NCI-H1105 (cell line): ENCODE results near the gene CD84.
"Not testable (repeated sequence)": the region's sequence is repeated elsewhere in the genome, so short reads cannot be mapped to it uniquely, and the experiment has no call there.

Source experiments
- DNase-seq: peaks from one replicate; lab custom pipeline; 2025; lab: John Stamatoyannopoulos, UW

Gene CD84

DNA sequence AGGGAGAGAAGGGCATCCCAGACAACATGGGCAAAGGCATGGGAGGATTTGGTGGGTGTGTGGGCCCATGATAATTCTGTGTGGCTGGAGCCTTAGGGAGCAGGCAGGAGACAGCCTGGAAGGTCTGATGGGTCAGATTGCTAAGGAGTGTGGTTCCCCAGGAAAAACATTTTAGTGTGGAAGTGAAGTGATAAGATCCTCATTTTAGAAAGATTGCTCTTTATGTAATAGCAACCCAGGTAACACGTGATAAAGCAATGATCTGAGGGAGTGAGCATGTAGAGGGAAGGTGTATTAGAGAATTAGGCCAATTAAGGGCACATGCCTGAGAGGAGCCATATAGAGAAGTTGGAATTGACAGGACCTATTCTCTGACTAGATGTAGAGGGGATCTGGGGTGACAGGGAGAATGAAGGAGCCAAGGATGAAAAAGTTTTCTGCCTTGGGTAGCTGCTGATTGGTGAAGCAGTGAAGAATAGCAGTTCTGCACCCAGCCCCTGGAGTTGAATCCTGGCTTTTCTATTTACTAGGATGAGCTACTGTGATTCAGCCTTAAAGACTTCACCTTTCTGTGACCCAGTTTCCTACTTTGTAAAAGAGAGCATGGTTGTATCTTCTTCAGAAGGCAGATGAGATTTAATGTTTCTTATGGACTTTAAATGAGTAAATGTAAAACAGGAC lies 37.5 kb downstream of the CD84 start:
- DNase-seq, result no peak

DNA sequence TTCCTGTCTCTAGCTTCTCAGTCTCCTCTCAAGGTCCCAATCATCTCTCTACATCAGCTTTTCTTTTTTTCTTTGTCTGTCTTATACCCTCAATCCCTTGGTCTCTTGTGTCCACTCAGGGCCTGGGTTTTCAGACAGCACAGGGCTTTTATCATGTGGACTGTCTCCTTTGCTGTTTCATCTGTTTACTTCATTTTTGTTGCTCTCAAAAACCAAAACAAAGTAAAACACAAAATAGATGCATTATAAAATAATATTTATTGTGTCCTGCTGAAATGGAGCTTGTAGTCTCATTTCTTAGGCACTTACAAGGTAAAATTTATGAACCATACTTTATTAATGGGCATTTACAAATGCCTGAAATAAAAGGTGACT lies 38.5 kb downstream of the CD84 start:
- no peak for DNase-seq

DNA sequence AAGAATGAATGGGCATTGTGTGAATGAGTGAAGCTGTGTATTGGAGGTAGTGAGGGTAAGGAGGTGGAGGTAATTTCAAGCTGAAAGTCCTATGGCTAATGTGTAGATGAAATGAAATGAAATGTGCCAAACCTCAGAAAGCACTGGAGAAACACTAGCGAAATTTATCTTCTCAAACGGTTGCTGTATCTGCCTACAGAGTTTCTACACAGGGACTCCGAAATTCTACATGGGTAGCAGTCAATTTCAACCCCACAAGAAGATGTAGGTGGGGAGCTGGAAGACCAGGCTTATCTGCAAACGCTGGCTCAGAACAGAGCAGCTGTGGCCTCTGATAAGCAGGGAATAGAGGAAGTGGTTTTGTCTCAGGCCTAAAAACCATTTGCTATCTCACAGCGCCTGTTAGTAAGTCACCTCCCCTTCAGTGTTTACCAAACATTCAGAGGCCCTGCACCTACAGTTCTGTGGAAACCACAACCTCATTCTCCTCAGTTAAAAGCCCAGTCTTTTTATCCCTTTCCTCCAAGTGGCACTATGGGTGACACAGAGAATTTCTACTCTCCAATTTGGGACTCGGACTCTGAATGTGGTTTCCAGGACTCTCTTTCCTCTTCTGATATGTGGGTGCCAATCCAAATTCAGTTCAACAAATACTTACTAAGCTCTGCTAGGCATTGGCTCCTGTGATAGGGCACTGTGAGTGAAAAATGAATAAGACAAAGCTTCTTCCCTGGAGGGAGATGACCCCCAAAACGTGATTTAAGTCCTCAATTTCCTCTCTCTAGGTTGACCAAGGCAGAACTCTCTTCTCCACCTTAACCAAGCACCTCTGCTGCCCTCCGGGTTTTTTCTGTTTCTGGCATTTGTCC lies 39.1 kb downstream of the CD84 start:
- DNase-seq, result no peak

DNA sequence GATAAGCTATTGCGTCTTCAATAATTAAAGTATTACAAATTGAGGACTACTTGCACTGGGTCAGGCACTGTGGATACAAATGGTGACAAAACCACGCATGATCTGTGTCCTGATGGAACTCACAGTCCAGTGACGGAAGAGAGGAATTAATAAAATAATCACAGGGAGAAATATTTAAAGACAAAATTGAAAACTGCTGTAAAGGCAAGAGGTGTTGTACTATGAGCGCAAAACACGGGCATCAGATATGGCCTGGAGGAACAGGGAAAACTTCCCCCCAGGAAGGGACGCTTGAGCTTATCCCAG lies 39.7 kb downstream of the CD84 start:
- no peak for DNase-seq

DNA sequence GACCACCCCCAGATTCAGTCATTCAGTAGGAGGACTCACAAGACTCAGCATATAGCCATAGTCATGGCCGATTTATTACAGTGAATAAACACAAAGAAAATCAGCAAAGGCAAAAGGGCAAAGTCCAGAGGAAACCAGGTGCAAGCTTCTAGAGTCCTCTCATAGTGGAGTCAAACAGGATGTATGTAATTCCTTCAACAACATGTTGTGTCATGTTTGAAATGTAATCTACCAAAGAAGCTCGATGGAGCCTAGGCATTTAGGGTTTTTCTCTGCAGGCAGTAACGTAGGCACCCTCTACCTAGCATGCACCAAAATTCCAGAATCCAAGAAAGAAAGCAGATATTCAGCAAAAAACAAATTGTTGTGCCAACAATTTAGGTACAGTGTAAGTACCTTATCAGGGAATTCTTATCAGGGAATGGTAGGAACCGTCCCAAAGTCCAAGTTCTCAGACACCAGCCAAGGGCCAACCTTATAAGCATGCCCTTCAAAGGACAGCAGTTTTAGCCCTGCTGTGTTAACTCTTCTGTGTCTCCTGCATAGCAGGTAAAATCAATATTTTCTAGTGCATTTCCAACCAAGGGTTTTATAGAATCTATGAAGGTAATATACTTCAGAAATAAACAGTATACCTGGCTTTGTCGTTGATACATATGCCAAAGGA lies 40.2 kb downstream of the CD84 start:
- DNase-seq, result no peak

DNA sequence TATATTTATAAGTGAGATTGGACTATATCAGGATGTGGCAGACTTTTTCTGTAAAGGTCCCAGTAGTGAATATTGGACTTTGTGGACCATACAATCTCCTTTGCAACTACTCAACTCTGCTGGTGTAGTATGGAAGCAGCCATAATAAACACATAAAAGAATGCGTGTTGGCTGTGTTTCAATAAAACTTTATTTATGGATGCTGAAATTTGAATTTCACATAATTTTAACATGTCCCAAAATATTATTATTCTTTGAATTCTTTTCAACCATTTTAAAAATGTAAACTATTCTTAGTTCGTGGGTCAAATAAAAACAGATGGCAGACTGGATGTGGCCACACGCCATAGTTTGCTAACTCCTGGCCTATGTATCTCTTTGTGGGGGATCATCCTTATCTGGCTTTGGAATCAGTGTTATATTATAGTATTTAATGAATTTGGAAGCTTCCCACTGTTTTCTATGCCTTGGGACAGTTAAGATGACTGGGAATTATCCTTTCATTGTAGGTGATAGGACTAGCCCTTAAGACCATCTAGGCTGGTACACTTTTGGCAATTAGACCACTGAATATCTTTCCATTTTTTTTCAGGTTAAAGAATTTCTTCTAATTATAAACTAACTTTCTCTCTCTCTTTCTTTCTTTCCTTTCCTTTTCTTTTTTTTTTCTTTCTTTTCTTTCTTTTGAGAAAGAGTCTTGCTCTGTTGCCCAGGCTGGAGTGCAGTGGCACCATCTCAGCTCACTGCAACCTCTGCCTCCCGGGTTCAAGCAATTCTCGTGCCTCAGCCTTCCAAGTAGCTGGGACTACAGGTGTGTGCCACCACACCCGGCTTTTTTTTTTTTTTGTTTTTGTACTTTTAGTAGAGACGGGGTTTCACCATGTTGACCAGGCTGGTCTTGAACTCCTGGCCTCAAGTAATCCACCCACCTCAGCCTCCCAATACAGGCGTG lies 41.3 kb downstream of the CD84 start:
- no peak for DNase-seq

DNA sequence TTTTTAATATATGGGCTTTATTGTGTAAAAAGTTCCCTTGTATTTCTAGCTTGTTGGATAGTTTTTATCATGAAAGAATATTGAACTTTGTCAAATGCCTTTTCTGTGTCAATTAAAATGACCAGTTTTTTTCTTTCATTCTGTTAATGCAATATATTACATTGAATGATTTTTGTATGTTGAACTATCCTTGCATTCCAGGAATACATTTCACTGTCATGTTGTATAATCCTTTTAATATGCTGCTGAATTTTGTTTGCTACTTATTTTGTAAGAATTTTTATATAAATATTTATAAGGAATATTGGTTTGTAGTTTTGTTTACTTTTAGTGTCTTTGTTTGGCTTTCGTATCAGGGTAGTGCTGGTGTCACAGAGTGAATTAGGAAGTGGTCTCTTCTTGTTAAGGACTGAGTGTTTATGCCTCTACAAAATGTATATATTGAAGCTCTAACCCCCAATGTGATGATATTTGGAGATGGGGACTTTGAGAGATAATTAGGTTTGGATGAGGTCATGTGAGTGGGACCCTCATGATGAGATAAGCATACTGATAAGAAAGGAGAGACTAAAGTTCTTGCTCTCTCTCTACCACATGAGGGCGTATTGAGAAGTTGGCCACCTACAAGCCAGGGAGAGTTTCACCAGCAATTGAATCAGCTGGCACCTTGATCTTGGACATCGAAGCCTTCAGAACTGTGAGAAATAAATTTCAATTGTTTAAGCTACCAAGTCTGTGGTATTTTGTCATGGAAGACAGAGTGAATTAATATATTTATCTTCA lies 44.3 kb downstream of the CD84 start:
- no peak for DNase-seq

DNA sequence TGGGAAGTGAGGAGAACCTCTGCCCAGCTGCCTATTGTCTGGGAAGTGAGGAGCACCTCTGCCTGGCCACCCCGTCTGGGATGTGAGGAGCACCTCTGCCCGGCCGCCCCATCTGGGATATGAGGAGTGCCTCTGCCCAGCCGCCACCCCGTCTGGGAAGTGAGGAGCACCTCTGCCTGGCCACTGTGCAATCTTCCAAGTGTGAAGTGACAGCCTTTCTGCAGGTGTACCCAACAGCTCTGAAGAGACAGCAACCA lies 46.8 kb downstream of the CD84 start:
- DNase-seq, result not testable (repeated sequence)

DNA sequence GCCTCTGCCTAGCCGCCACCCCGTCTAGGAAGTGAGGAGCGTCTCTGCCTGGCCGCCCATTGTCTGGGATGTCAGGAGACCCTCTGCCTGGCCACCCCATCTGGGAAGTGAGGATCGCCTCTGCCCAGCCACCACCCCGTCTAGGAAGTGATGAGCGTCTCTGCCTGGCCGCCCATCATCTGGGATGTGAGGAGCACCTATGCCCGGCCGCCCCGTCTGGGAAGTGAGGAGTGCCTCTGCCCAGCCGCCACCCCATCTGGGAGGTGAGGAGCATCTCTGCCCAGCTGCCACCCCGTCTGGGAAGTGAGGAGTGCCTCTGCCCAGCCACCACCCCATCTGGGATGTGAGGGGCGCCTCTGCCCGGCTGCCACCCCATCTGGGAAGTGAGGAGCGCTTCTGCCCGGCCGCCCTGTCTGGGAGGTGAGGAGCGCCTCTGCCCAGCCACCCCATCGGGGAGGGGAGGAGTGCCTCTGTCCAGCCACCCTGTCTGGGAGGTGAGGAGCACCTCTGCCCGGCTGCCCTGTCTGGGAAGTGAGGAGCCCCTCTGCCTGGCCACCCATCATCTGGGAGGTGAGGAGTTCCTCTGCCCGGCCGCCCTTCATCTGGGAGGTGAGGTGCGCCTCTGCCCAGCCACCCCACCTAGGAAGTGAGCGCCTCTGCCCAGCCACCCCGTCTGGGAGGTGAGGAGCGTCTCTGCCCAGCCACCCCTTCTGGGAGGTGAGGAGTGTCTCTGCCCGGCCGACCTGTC lies 47.3 kb downstream of the CD84 start:
- DNase-seq, result not testable (repeated sequence)

DNA sequence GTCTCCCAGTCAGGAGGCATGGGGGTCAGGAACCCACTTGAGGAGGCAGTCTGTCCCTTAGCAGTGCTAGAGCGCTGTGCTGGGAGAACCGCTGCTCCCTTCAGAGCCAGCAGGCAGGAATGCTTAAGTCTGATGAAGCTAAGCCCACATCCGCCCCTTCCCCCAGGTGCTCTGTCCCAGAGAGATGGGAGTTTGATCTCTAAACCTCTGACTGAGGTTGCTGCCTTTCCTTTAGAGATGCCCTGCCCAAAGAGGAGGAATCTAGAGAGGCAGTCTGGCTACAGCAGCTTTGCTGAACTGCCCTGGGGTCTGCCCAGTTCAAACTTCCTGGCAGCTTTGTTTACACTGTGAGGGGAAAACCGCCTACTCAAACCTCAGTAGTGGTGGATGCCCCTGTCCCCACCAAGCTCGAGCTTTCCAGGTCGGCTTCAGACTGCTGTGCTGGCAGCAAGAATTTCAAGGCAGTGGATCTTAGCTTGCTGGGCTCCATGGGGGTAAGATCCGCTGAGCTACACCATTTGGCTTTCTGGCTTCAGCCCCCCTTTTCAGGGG lies 49.8 kb downstream of the CD84 start:
- not testable (repeated sequence) for DNase-seq

DNA sequence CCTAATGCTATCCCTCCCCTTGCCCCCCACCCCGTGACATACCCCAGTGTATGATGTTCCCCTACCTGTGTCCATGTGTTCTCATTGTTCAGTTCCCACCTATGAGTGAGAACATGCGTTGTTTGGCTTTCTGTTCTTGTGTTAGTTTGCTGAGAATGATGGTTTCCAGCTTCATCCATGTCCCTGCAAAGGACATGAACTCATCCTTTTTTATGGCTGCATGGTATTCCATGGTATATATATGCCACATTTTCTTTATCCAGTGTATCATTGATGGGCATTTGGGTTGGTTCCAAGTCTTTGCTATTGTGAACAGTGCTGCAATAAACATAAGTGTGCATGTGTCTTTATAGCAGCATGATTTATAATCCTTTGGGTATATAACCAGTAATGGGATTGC lies 55.5 kb downstream of the CD84 start:
- DNase-seq, result not testable (repeated sequence)

DNA sequence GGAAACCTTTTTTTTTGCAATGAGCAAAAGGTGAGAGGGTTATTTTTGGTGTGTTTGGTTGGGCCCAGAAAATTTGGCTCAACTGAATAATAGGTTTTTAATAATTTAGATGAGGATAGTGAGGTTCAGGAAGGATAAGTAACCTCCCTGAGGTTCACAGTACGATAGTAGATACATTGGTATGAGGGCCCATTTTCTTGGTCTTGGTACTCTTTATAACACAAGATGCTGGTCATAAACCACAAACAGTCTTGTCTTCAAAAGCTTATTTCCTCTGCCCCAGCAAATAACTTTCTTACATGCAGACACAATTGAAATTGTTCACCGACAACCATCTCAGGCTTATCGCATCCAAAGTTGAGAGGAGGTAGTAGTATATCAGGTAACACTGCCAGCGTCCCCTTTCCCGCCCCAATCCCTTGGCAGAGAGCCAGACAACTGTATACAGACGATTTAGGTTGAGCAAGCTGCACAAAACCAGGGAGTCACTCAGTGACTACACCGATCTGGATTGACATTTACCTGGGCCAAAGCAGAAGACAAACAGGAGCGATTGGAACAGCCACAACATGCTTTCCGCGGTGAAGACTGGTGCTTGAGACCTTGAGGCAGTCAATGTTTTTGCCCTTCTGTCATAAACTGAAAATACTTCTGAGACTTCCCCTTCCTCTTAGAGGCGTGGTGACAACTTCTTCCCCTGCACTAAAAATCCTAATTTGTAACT lies 56.5 kb downstream of the CD84 start, which contains the start of gene SLAMF6:
SLAMF6 (minus strand) TSS at position 634 of the 724 bp plus-strand sequence; CDS start at position 571, 63 bp downstream.
- no peak for DNase-seq

DNA sequence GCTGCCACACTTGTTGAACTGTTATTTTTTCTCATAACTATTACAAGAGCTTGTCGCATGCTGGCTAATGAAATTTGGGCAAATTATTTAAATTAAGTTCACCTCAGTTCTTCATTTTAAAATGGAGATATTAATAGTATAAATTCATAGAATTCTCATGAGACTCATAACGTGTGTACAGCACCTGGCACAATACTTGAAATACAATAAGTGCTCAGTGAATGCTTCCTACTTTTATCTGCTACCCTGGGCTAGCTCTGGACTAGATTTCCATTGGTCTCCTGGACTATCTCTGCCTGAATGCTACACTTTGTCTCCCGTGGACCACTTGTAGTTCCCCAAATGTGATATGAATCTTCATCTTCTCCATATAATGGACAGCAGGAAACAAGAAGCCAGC lies 57.2 kb downstream of the CD84 start:
- no peak for DNase-seq

DNA sequence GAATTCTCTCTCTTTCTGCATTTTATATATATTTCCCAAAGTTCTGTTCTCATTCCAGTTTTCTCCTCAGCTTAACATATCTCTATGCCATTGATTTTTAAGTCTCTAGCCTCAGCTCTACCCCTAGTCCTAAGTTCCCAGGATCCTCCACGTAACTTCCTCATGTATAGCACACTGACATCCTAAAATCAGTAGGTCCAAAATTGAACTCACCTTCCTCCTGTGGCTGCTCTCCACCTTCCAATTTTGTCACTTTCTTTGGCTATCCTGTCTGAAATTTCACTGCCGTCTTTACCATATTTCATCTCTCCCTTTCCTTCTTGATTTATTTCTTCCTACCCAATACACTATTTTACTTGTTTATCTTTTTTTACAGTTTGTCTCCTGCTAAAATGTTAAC lies 57.7 kb downstream of the CD84 start:
- no peak for DNase-seq

DNA sequence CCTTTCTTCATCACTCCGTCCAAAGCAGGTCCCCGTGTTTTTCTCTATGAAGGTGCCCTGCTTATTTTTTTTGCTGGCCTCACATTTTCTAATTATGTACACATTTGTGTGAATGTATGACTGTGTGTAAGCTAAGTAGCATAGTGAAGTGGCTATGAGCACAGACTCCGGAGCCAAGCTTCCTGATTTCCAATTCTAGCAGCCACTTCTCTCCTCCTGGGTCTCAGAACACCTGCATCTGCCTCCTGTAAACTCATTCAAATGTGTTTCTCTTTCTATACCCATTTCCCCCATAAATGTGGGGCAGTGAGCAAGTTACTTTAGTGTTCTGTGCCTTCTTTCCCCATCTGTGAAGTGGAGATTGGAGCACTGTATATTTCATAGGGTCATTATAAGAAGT lies 58.3 kb downstream of the CD84 start:
- DNase-seq, result no peak

DNA sequence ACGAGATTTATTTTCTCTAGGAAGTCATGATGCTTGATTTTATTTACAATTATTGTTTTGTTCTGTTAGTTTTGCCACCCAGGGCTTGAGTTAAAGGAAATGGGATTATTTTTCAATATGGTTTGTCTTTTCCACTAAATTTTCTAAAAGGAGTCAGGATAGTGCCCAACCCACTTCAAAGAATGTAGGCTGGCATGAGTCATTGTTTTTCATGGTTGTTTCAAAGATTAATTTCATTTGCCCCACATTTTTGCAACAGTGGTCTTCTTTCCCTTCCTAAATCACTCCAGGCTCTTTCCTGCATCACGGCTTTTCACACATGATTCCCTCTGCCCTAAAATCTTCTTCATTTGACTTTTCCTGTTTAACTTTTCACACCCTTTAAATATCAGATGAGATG lies 58.7 kb downstream of the CD84 start:
- no peak for DNase-seq

DNA sequence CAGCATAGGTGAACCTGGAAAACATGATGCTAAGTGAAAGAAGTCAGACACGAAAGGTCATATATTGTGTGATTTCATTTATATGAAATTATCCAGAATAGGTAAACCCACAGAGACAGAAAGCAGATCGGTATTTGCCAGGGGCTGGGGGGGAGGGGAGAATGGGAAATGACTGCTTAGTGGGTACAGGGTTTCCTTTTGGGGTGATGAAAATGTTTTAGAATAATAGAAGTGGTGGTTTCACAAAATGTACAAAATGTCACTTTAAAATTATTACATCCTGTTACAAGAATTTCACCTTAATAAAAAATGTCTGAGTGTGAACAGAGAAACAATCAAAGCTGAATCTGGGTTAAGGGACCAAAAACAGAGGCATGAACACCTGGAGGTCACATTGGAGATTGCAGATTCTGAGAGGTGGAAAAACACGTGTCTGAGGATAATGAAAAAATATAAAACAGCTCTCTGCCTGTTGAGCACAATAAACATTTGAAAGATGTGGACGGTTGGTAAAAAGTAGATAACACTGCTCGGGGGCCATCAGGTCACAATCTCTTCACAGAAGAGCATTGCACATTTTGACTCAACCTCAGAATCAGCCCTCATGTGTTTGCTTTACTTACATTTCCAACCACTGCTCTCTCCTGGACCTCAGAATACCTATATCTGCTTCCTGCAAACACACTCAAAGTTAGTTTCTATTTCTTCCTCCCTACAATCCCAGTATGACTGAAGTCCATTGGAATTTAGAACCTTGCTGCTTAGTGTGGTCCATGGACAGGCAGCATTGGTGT lies 59.5 kb downstream of the CD84 start:
- DNase-seq, result no peak

DNA sequence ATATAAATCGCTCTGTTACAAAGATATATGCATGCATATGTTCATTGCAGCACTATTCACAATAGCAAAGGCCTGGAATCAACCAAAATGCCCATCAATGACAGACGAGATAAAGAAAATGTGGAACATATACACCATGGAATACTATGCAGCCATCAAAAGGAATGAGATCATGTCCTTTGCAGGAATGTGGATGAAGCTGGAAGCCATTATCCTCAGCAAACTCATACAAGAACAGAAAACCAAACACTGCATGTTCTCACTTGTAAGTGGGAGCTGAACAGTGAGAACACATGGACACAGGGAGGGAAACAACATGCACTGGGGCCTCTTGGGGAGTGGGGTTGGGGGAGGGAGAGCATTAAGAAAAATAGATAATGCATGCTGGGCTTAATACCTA lies 61.8 kb downstream of the CD84 start:
- not testable (repeated sequence) for DNase-seq

DNA sequence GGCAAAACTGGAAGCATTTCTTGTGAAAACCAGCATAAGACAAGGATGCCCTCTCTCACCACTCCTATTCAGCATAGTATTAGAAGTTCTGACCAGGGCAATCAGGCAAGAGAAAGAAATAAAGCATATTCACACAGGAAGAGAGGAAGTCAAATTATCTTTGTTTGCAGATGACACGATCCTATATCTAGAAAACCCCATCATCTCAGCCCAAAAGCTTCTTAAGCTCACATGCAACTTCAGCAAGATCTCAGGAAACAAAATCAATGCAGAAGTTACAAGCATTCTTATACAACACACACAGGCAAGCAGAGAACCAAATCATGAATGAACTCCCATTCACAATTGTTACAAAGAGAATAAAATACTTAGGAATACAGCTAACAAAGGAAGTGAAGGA lies 63.4 kb downstream of the CD84 start:
- DNase-seq, result not testable (repeated sequence)
